Liver (tissue), 3 donors: ENCODE results near the gene AHSG.

Experiments used
- ATF3 ChIP-seq: IDR thresholded peaks from 2 replicates; pipeline ENCODE4 v1.6.1; 2016; ENCODE audit warnings: antibody characterized with exemption
- CTCF ChIP-seq: fragments of 150-350 bp; IDR thresholded peaks from 2 replicates; pipeline ENCODE4 v1.5.1; 2017; ENCODE audit warnings: improper control_type of control experiment, low read depth, low read length; ENCODE audit not compliant: missing input control
- EGR1 ChIP-seq, 2 donors: IDR thresholded peaks; 2 replicates each; pipeline ENCODE4 v1.6.1; 2016 to 2018; ENCODE audit warnings: antibody characterized with exemption in 2 of 2, low read depth in 2 of 2
- HNF4G ChIP-seq: IDR thresholded peaks from 2 replicates; pipeline ENCODE4 v1.6.1; 2016; ENCODE audit warnings: antibody characterized with exemption
- JUND ChIP-seq, 2 donors: IDR thresholded peaks; 2 replicates each; pipeline ENCODE4 v1.6.1; 2016; ENCODE audit warnings: antibody characterized with exemption in 2 of 2
- MAX ChIP-seq: IDR thresholded peaks from 2 replicates; pipeline ENCODE4 v1.6.1; 2016; ENCODE audit warnings: antibody characterized with exemption
- RAD21 ChIP-seq, 2 donors: IDR thresholded peaks; 2 replicates each; pipeline ENCODE4 v1.6.1; 2016; ENCODE audit warnings: antibody characterized with exemption in 2 of 2, mild to moderate bottlenecking in 2 of 2
- SP1 ChIP-seq: IDR thresholded peaks from 2 replicates; pipeline ENCODE4 v1.6.1; 2018; ENCODE audit warnings: antibody characterized with exemption, mild to moderate bottlenecking
- ZBTB33 ChIP-seq: IDR thresholded peaks from 2 replicates; pipeline ENCODE4 v1.6.1; 2016; ENCODE audit warnings: antibody characterized with exemption
- donor health status: healthy.
- donor health status: healthy.

GRCh38 chr3:186594591-186595113 lies 18.2 kb upstream of the AHSG start:
- TF ChIP-seq HNF4G (no peak), CTCF (no peak), MAX (no peak), SP1 (peak; percentile 24), ZBTB33 (no peak), ATF3 (no peak), RAD21 (IDR thresholded peaks at IDR 0.05) (peak in 1 of 2 donors; percentile 5), JUND (IDR thresholded peaks at IDR 0.05) (no peak), EGR1 (IDR thresholded peaks at IDR 0.05; ENCODE audit: low read depth in 2 of 2) (no peak)
